Neural progenitor cell (in vitro differentiated cells): Measurements from ENCODE around the gene HSD17B14. TPM values are rescaled to one million over a fixed set of nuclear protein-coding genes. Genes with fewer than 3 reads are reported as not detected.

Experiments
- DNase-seq: peaks from one replicate; pipeline ENCODE4 v3.0.0-alpha.2; 2016; ENCODE audit warnings: low spot score
- H2AFZ ChIP-seq: fragments of 200-600 bp; sonication (generic); replicated peaks from 2 replicates; pipeline ENCODE4 v1.6.1; 2016; ENCODE audit warnings: antibody characterized with exemption
- H3F3A ChIP-seq: fragments of 200-600 bp; sonication (generic); 2 replicates; pipeline ENCODE4 v1.6.1; 2016; ENCODE audit warnings: antibody characterized with exemption, low read depth
- H3K27ac ChIP-seq: fragments of 200-600 bp; sonication (generic); 2 replicates; pipeline ENCODE4 v1.5.1; 2016; ENCODE audit warnings: mild to moderate bottlenecking
- H3K27me3 ChIP-seq: fragments of 200-600 bp; sonication (generic); 2 replicates; pipeline ENCODE4 v1.6.1; 2016; ENCODE audit warnings: mild to moderate bottlenecking, moderate library complexity
- H3K36me3 ChIP-seq: fragments of 200-600 bp; sonication (generic); 2 replicates; pipeline ENCODE4 v1.5.1; 2016
- H3K4me1 ChIP-seq: fragments of 200-600 bp; sonication (generic); 2 replicates; pipeline ENCODE4 v1.6.1; 2016; ENCODE audit warnings: mixed run types
- H3K4me2 ChIP-seq: fragments of 200-600 bp; sonication (generic); 2 replicates; pipeline ENCODE4 v1.6.1; 2016
- H3K4me3 ChIP-seq: fragments of 200-600 bp; sonication (generic); 2 replicates; pipeline ENCODE4 v1.5.1; 2016
- H3K79me2 ChIP-seq: fragments of 200-600 bp; sonication (generic); 2 replicates; pipeline ENCODE4 v1.6.1; 2016; ENCODE audit warnings: low read depth
- H3K9ac ChIP-seq: fragments of 200-600 bp; sonication (generic); 2 replicates; pipeline ENCODE4 v1.6.1; 2016
- H3K9me3 ChIP-seq: fragments of 200-600 bp; sonication (generic); 2 replicates; pipeline ENCODE4 v1.5.1; 2016; ENCODE audit warnings: low read depth
- H4K20me1 ChIP-seq: fragments of 200-600 bp; sonication (generic); 2 replicates; pipeline ENCODE4 v1.6.1; 2016; ENCODE audit warnings: low read depth
- H3K27ac Mint-ChIP-seq: 3 replicates; pipeline ENCODE4 v1.8.0; 2021; ENCODE audit warnings: mixed read lengths
- H3K27me3 Mint-ChIP-seq: 2 replicates; pipeline ENCODE4 v1.8.0; 2022; ENCODE audit warnings: low read depth, mild to moderate bottlenecking, inconsistent platforms, moderate library complexity, mixed read lengths; ENCODE audit not compliant: insufficient read depth
- H3K36me3 Mint-ChIP-seq: 3 replicates; pipeline ENCODE4 v1.8.0; 2021; ENCODE audit warnings: mixed read lengths
- H3K4me1 Mint-ChIP-seq: 3 replicates; pipeline ENCODE4 v1.8.0; 2021; ENCODE audit warnings: mixed read lengths
- H3K4me3 Mint-ChIP-seq: 3 replicates; pipeline ENCODE4 v1.8.0; 2021; ENCODE audit warnings: mild to moderate bottlenecking, moderate library complexity, mixed read lengths
- H3K9me3 Mint-ChIP-seq: 3 replicates; pipeline ENCODE4 v1.8.0; 2020; ENCODE audit warnings: mixed read lengths
- EZH2 ChIP-seq: fragments of 200-600 bp; sonication (generic); IDR thresholded peaks from 2 replicates; pipeline ENCODE4 v1.6.1; 2017; ENCODE audit warnings: antibody characterized with exemption, mild to moderate bottlenecking, moderate library complexity
- EZH2phosphoT487 ChIP-seq: fragments of 200-600 bp; sonication (generic); IDR thresholded peaks from 2 replicates; pipeline ENCODE4 v1.6.1; 2017; ENCODE audit warnings: antibody characterized with exemption
- total RNA-seq: library from RNA; depleted of rRNA; stranded (reverse); fragments of >200 nt; gene quantifications from 2 replicates; pipeline ENCODE4 v1.2.3, GENCODE V29; 2015; ENCODE audit warnings: low replicate concordance
- TF ChIP-seq, protein P1 (sequence below): fragments of 200-600 bp; sonication (generic); IDR thresholded peaks from 2 replicates; pipeline ENCODE4 v1.5.1; 2017; ENCODE audit warnings: antibody characterized with exemption, mild to moderate bottlenecking

The HSD17B14 gene
- total RNA-seq, 1 donor from 2014 or later = 11.2 TPM

DNA sequence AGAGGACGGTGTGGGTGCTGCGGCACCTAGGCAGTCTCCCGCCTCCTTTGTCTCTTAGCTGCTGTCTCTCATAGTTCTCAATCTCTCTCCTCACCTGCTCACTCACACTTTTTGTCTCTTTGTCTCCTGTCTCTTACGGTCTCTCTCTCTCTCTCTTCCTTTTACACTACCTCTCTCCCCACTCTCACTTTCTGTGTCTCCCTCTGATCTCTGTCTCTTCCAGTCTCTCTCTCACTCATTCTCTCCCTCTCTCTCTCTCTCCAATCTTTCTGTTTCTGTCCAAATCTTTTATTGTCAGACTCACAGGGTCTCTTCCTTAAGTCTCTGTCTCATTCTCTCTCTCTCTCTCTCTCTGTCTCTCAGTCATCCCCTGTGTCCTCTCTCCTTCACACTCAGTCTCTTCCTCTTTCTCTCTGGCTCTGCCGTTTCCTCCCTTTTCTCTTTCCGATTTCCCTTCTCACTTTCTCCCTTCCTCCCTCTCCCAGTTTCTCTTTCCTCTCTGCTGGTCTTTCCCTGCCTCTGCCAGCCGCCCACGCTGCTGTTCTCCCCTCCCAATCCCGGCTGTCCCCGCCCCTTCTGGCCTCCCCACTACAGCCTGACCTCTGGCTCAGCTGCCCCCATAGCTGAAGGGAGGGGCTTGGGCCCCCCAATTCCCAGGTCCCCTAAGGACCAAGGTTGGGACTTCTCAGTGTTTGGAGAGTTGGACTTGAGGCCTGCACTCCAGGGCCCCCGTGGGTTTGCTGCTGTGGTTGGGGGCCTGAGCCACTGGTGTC, 32.0 kb upstream of the HSD17B14 start, which contains the start of gene PLEKHA4:
Gene PLEKHA4, minus strand, starts transcription at position 504 of the 773 bp plus-strand sequence. CDS start 997 bp downstream, outside the sequence.
- Histone ChIP-seq H4K20me1 (peaks cover 3% of the 10 kb centered on the region), H3K79me2 (peaks cover 10% of the 10 kb centered on the region), H3K27ac (peak within 1 kb of the TSS; percentile 8), H3K4me3 (peak within 1 kb of the TSS; percentile 28), H3K27me3 (no peaks in the 10 kb centered on the region), H3K4me2 (peak within 1 kb of the TSS; percentile 72), H3K4me1 (peaks cover 23% of the 10 kb centered on the region), H3F3A (peaks cover 17% of the 10 kb centered on the region), H3K36me3 (no peaks in the 10 kb centered on the region), H3K9me3 (no peaks in the 10 kb centered on the region), H2AFZ (peak within 1 kb of the TSS; percentile 99), H3K9ac (peak within 1 kb of the TSS; percentile 35)
- peak; percentile 33 for DNase-seq
- peaks cover 9% of the 10 kb centered on the region for H3K27me3 Mint-ChIP-seq
- no peak for TF ChIP-seq EZH2
- no peak for TF ChIP-seq EZH2phosphoT487
- TF ChIP-seq, protein P1, sequence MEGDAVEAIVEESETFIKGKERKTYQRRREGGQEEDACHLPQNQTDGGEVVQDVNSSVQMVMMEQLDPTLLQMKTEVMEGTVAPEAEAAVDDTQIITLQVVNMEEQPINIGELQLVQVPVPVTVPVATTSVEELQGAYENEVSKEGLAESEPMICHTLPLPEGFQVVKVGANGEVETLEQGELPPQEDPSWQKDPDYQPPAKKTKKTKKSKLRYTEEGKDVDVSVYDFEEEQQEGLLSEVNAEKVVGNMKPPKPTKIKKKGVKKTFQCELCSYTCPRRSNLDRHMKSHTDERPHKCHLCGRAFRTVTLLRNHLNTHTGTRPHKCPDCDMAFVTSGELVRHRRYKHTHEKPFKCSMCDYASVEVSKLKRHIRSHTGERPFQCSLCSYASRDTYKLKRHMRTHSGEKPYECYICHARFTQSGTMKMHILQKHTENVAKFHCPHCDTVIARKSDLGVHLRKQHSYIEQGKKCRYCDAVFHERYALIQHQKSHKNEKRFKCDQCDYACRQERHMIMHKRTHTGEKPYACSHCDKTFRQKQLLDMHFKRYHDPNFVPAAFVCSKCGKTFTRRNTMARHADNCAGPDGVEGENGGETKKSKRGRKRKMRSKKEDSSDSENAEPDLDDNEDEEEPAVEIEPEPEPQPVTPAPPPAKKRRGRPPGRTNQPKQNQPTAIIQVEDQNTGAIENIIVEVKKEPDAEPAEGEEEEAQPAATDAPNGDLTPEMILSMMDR = no peak
- peak within 1 kb of the TSS; percentile 89 for H3K27ac Mint-ChIP-seq
- H3K9me3 Mint-ChIP-seq = no peaks in the 10 kb centered on the region
- peak within 1 kb of the TSS; percentile 73 for H3K4me3 Mint-ChIP-seq
- peaks cover 42% of the 10 kb centered on the region for H3K4me1 Mint-ChIP-seq
- peaks cover 13% of the 10 kb centered on the region for H3K36me3 Mint-ChIP-seq

DNA sequence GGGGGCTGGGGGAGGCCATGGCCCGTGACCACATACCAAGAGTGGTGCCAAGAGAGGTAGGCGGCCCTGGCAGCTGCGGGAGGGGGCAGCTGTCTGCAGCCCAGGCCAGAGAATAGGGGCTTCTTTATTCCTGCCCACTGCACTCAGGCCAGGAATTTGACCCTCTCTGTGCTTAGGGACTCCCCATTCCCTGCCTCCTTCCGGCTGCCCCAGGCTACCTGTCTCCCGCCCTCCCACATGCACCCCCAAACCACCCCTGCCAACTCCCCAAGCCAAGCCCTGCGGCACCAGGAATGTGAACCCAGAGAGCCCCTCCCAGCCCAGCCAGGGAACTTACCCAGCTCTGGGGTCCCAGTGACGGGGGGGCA, 31.4 kb upstream of the HSD17B14 start:
- H3K9me3 ChIP-seq = no peaks in the 10 kb centered on the region
- peak overlapping the region; percentile 72 for H3K4me2 ChIP-seq
- peak overlapping the region; percentile 99 for H2AFZ ChIP-seq
- H3K4me1 Mint-ChIP-seq = peaks cover 38% of the 10 kb centered on the region
- peaks cover 8% of the 10 kb centered on the region for H3K27me3 Mint-ChIP-seq
- H3K9me3 Mint-ChIP-seq = no peaks in the 10 kb centered on the region
- peak overlapping the region; percentile 89 for H3K27ac Mint-ChIP-seq
- H3K36me3 Mint-ChIP-seq = peaks cover 12% of the 10 kb centered on the region
- H3K36me3 ChIP-seq = no peaks in the 10 kb centered on the region
- H3K79me2 ChIP-seq = peaks cover 4% of the 10 kb centered on the region
- H4K20me1 ChIP-seq = no peaks in the 10 kb centered on the region
- TF ChIP-seq EZH2phosphoT487 (no peak), EZH2 (no peak)
- TF ChIP-seq, protein P1 = no peak
- no peak overlapping the region for H3K27ac ChIP-seq
- no peak overlapping the region for H3K9ac ChIP-seq
- peak overlapping the region; percentile 73 for H3K4me3 Mint-ChIP-seq
- H3F3A ChIP-seq = peaks cover 17% of the 10 kb centered on the region
- no peaks in the 10 kb centered on the region for H3K27me3 ChIP-seq
- H3K4me3 ChIP-seq = peak overlapping the region; percentile 28
- peaks cover 23% of the 10 kb centered on the region for H3K4me1 ChIP-seq
- DNase-seq = peak; percentile 6

DNA sequence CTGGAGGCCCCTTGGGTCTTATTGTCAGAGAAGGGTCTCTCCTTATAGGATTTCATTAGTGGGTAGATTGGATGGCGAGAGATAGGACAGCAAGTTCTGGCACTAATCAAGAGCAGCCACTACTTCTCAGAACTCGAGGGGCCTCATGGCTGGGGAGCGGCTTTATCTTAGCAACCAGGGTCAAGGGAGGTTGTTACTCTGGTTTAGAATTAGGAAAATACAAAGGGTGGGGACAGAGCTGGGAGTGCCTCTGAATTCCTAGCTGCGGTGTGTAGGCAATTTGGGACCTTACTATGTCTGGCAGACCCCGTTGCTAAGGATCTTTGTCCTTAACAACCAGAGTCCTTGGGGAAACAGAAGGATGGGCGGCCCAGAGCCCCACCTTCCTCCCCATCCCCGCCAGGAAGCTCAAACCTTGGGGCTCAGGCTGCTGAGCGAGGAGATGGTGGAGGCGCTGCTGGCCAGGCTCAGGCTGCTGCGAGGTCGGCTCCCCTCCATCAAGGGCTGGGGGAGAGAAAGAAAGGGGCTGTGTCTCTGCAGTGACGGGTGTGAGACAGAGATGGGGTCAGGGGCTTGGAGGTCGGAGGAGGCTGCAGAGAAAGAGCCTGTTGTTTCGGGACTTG, 30.9 kb upstream of the HSD17B14 start:
- Histone ChIP-seq H3K27ac (no peak overlapping the region), H3K4me3 (no peak overlapping the region), H3K27me3 (no peaks in the 10 kb centered on the region), H3K36me3 (no peaks in the 10 kb centered on the region), H3K9me3 (no peaks in the 10 kb centered on the region), H3K4me1 (peaks cover 23% of the 10 kb centered on the region), H4K20me1 (no peaks in the 10 kb centered on the region), H3K79me2 (no peaks in the 10 kb centered on the region), H3K9ac (no peak overlapping the region), H3F3A (peaks cover 17% of the 10 kb centered on the region), H2AFZ (no peak overlapping the region), H3K4me2 (peak overlapping the region; percentile 72)
- Mint-ChIP-seq H3K27me3 (peaks cover 3% of the 10 kb centered on the region), H3K27ac (peak overlapping the region; percentile 89), H3K9me3 (no peaks in the 10 kb centered on the region), H3K4me3 (peak overlapping the region; percentile 73), H3K4me1 (peaks cover 36% of the 10 kb centered on the region), H3K36me3 (peaks cover 12% of the 10 kb centered on the region)
- DNase-seq = no peak
- no peak for TF ChIP-seq EZH2
- TF ChIP-seq, protein P1 = no peak
- TF ChIP-seq EZH2phosphoT487 = no peak
